ENCODE results near the gene CKS2. TPM values are rescaled to one million over a fixed set of nuclear protein-coding genes. Genes with fewer than 3 reads are reported as not detected.

Gene CKS2
- total and polyA plus RNA-seq, 2 of the 4 experiments (the other 2 are of a cell fraction): 192 to 261 TPM

DNA sequence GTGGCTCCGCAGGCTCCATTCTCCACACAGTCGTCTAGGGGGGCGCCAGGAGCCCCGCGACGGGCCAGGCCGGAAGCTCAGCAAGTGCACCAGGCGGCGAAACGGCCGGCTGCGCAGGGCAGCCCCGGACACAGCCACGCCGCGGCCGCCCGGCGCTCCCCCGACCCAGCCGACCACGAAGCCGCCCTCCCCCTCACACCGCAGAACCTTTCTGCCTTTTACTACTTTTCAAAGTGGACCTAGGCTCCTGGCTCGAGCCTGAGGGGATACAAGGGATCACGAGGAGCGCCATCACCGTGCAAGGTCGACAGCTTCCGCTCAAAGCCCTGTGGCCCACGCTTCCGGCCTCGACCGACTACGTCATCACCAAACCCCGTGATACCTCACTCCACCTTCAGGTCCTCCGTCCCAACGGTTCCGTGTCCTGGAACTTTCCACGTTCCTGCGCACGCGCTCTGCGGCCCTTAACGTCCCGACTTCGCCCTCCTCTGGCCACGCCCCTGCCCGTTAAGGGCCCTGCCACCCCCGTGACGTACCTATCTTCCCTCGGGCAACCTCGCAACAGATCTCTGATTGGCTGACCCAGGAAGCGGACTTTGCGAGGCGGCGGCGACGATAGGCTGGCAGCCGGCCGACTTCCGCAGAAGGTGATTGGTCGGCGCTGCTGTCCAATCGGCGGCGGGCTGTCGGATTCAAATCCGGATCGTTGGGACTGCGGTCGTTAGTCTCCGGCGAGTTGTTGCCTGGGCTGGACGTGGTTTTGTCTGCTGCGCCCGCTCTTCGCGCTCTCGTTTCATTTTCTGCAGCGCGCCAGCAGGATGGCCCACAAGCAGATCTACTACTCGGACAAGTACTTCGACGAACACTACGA is at the start of gene CKS2 (continued):
- TF ChIP-seq MXI1 (IDR thresholded peaks at IDR 0.05; ENCODE audit: borderline replicate concordance, low read depth, low read length): peak; percentile 97

DNA sequence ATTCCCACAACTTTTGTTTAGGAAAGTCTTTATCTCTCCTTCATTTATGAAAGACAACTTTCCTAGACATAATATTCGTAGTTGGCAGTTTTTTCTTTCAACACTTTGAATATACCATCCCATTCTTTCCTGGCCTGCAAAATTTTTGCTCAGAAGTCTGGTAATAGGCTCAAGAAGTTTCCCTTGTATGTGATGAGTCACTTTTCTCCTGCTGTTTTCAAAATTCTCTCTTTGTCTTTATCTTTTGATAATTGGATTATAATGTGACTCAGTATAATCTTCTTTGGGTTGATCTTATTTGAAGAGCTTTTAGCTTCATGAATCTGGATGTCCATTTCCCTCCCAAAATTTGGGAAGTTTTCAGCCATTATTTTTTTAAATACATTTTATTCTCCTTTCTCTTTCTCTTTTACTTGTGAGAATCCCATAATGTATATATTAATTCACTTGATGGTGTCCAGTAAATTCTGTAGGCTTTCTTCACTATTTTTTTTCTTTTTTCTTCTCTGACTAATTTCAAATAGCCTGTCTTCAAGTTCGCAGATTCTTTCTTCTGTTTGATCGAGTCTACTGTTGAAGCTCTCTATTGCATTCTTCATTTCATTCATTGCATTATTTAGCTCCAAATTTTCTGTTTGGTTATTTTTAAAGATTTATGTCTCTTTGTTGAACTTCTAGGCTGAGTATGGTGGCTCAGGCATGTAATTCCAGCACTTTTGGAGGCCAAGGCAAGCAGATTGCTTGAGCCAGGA is 37.3 kb upstream of the CKS2 start:
- Histone ChIP-seq H2BK15ac (ENCODE audit: low read depth, low read length) (0 out of 3 replicates have a peak overlapping the region, but pooled peaks have one; percentile 32), H3K18ac (ENCODE audit: low read depth, low read length) (peak overlapping the region; percentile 27; the same call in 1 of the 2 replicates), H3K9ac (ENCODE audit: low read depth, low read length) (no peak overlapping the region), H3K27me3 (ENCODE audit: control insufficient read depth, insufficient read depth, low read length) (no peaks in the 10 kb centered on the region), H3K36me3 (ENCODE audit: control insufficient read depth, insufficient read depth, low read length) (no peaks in the 10 kb centered on the region), H2BK120ac (ENCODE audit: low read depth, low read length) (peak overlapping the region; percentile 62; the same call in 1 of the 2 replicates), H3K4me1 (ENCODE audit: control insufficient read depth, insufficient read depth, low read length) (peaks cover 7% of the 10 kb centered on the region; the same call in 1 of the 2 replicates), H3K79me1 (ENCODE audit: low read depth in 1 of 2, low read length in 2 of 2) (no peaks in the 10 kb centered on the region), H3K9me3 (ENCODE audit: control insufficient read depth, insufficient read depth, low read length) (peaks cover 12% of the 10 kb centered on the region), H4K8ac (ENCODE audit: low read depth in 2 of 2, low read length in 2 of 2) (no peak overlapping the region; a peak in 1 of 4 replicates), H2AFZ (replicated peaks; ENCODE audit: low read length, poor library complexity) (no peak overlapping the region), H3K27ac (ENCODE audit: insufficient read depth, low read length) (no peak overlapping the region), H3K4me2 (ENCODE audit: low read depth, low read length) (no peak overlapping the region), H2BK20ac (ENCODE audit: low read depth, low read length) (peak overlapping the region; percentile 63; the same call in 1 of the 2 replicates), H4K5ac (ENCODE audit: low read depth, low read length) (no peak overlapping the region), H2BK5ac (ENCODE audit: low read depth, low read length, poor library complexity, severe bottlenecking) (no peak overlapping the region), H3K4ac (ENCODE audit: low read depth, low read length) (peak overlapping the region; percentile 66), H3K23ac (ENCODE audit: low read depth, low read length) (no peak overlapping the region), H2AK5ac (ENCODE audit: low read depth, low read length) (peak overlapping the region; percentile 88), H3K4me3 (ENCODE audit: insufficient read depth, low read depth, low read length) (no peak overlapping the region), H4K20me1 (ENCODE audit: insufficient read depth, low read length) (no peaks in the 10 kb centered on the region), H3K56ac (ENCODE audit: extremely low read depth, insufficient read depth, low read length) (no peak overlapping the region), H3K9me1 (ENCODE audit: insufficient read depth, low read length) (no peaks in the 10 kb centered on the region), H4K91ac (ENCODE audit: insufficient read depth, low read depth, low read length) (no peak overlapping the region), H3K14ac (replicated peaks; ENCODE audit: low read depth, low read length) (0 out of 2 replicates have a peak overlapping the region, but pooled peaks have one; percentile 63), H2AK9ac (replicated peaks; ENCODE audit: low read depth, low read length, poor library complexity) (no peak overlapping the region)
- ChIA-PET CTCF (no interaction called here), POLR2A (ENCODE audit: unreplicated experiment) (no interaction called here)
- no peak for TF ChIP-seq RAD21 (IDR thresholded peaks at IDR 0.05; ENCODE audit: low read length)
- TF ChIP-seq, protein P1, sequence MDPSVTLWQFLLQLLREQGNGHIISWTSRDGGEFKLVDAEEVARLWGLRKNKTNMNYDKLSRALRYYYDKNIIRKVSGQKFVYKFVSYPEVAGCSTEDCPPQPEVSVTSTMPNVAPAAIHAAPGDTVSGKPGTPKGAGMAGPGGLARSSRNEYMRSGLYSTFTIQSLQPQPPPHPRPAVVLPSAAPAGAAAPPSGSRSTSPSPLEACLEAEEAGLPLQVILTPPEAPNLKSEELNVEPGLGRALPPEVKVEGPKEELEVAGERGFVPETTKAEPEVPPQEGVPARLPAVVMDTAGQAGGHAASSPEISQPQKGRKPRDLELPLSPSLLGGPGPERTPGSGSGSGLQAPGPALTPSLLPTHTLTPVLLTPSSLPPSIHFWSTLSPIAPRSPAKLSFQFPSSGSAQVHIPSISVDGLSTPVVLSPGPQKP (IDR thresholded peaks at IDR 0.05; ENCODE audit: borderline replicate concordance, low read depth, low read length): no peak
- no peak for TF ChIP-seq RFX5 (IDR thresholded peaks at IDR 0.05; ENCODE audit: low read depth, low read length)
- TF ChIP-seq, protein P2, sequence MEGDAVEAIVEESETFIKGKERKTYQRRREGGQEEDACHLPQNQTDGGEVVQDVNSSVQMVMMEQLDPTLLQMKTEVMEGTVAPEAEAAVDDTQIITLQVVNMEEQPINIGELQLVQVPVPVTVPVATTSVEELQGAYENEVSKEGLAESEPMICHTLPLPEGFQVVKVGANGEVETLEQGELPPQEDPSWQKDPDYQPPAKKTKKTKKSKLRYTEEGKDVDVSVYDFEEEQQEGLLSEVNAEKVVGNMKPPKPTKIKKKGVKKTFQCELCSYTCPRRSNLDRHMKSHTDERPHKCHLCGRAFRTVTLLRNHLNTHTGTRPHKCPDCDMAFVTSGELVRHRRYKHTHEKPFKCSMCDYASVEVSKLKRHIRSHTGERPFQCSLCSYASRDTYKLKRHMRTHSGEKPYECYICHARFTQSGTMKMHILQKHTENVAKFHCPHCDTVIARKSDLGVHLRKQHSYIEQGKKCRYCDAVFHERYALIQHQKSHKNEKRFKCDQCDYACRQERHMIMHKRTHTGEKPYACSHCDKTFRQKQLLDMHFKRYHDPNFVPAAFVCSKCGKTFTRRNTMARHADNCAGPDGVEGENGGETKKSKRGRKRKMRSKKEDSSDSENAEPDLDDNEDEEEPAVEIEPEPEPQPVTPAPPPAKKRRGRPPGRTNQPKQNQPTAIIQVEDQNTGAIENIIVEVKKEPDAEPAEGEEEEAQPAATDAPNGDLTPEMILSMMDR (conservative IDR thresholded peaks at IDR 0.05; ENCODE audit: low read depth, low read length): no peak
- no TSS peak for BruUV-seq (replicated peaks)
- in situ Hi-C loops (cut with MboI; ENCODE audit: low sequenced_read_pairs): loop anchor here (10.0 kb wide), 1 partner anchor 679 kb away; no protein-coding TSS in a partner anchor
- WGBS, 2 experiments (ENCODE audit: extremely low coverage in 2 of 2, insufficient read length in 1 of 2): no CpG with 5 or more reads among the region's 3 CpGs
- no peak for DNase-seq
- dilution Hi-C loops (cut with HindIII; ENCODE audit: low sequenced_read_pairs, unreplicated experiment): no loop called here
- no peak for ATAC-seq (ENCODE audit: low read depth)
- intact Hi-C loops (cut with micrococcal nuclease): loop anchor here (10.0 kb wide), 1 partner anchor 679 kb away; no protein-coding TSS in a partner anchor

All from IMR-90 (cell line).